Mesenchymal stem cell (in vitro differentiated cells and primary cell): ENCODE results near the gene LDB1.

Experiments
- DNase-seq: peaks from one replicate; pipeline ENCODE4 v3.0.0-alpha.2; 2013
- H2AFZ ChIP-seq: one replicate; pipeline ENCODE4 v1.6.1; 2013; ENCODE audit warnings: low read depth, mild to moderate bottlenecking, control low read depth, inconsistent platforms, low read length, moderate library complexity
- H2AK5ac ChIP-seq: 2 replicates; pipeline ENCODE4 v1.6.1; 2013; ENCODE audit warnings: low read length, moderate library complexity, mild to moderate bottlenecking, inconsistent platforms; ENCODE audit not compliant: severe bottlenecking
- H2BK120ac ChIP-seq: one replicate; pipeline ENCODE4 v1.6.1; 2013; ENCODE audit warnings: low read depth, mild to moderate bottlenecking, inconsistent platforms, low read length, moderate library complexity
- H2BK12ac ChIP-seq, 2 experiments: one replicate each; pipeline ENCODE4 v1.6.1; 2013; ENCODE audit warnings: inconsistent platforms in 2 of 2, low read length in 2 of 2, mild to moderate bottlenecking in 2 of 2, moderate library complexity in 2 of 2, control low read depth in 1 of 2
- H2BK15ac ChIP-seq: one replicate; pipeline ENCODE4 v1.6.1; 2013; ENCODE audit warnings: mild to moderate bottlenecking, low read depth, inconsistent platforms; ENCODE audit not compliant: poor library complexity, severe bottlenecking
- H2BK5ac ChIP-seq: 2 replicates; pipeline ENCODE4 v1.6.1; 2013; ENCODE audit warnings: low read depth, mild to moderate bottlenecking, low read length, control low read depth, inconsistent platforms; ENCODE audit not compliant: poor library complexity, severe bottlenecking
- H3K14ac ChIP-seq, 2 experiments: one replicate each; pipeline ENCODE4 v1.6.1; 2013; ENCODE audit warnings: inconsistent platforms in 2 of 2, low read length in 2 of 2, control low read depth in 1 of 2, mild to moderate bottlenecking in 1 of 2, moderate library complexity in 1 of 2
- H3K18ac ChIP-seq, 2 experiments: one replicate each; pipeline ENCODE4 v1.6.1; 2013; ENCODE audit warnings: inconsistent platforms in 2 of 2, low read length in 2 of 2, control low read depth in 1 of 2, low read depth in 1 of 2, mild to moderate bottlenecking in 1 of 2
- H3K23ac ChIP-seq, 2 experiments: one replicate each; pipeline ENCODE4 v1.6.1; 2013; ENCODE audit warnings: inconsistent platforms in 2 of 2, low read length in 2 of 2, mild to moderate bottlenecking in 2 of 2, moderate library complexity in 2 of 2, control low read depth in 1 of 2
- H3K27ac ChIP-seq: 2 replicates; pipeline ENCODE4 v1.5.1; 2013; ENCODE audit warnings: mild to moderate bottlenecking, moderate library complexity, low read length, control low read depth, inconsistent platforms; ENCODE audit not compliant: poor library complexity, severe bottlenecking
- H3K27me3 ChIP-seq, 2 experiments: 2 replicates each; pipeline versions ENCODE4 v1.6.1 to v1.7.0; 2013; ENCODE audit warnings: low read length in 2 of 2, mild to moderate bottlenecking in 2 of 2, moderate library complexity in 2 of 2, control low read depth in 1 of 2, inconsistent platforms in 1 of 2; ENCODE audit not compliant: control insufficient read depth in 1 of 2, insufficient read depth in 1 of 2
- H3K36me3 ChIP-seq, 2 experiments: 2 replicates each; pipeline versions ENCODE4 v1.6.1 to v1.7.0; 2013; ENCODE audit warnings: low read length in 2 of 2, control low read depth in 1 of 2, inconsistent platforms in 1 of 2, low read depth in 1 of 2, mild to moderate bottlenecking in 1 of 2; ENCODE audit not compliant: insufficient read depth in 2 of 2, control insufficient read depth in 1 of 2
- H3K4ac ChIP-seq, 2 experiments: one replicate each; pipeline ENCODE4 v1.6.1; 2013; ENCODE audit warnings: inconsistent platforms in 2 of 2, low read length in 2 of 2, mild to moderate bottlenecking in 2 of 2, moderate library complexity in 2 of 2, control low read depth in 1 of 2, low read depth in 1 of 2
- H3K4me1 ChIP-seq: 2 replicates; pipeline ENCODE4 v1.6.1; 2013; ENCODE audit warnings: low read depth, low read length, control low read depth; ENCODE audit not compliant: control insufficient read depth, insufficient read depth
- H3K4me2 ChIP-seq: 2 replicates; pipeline ENCODE4 v1.6.1; 2013; ENCODE audit warnings: low read length, mild to moderate bottlenecking, inconsistent platforms; ENCODE audit not compliant: poor library complexity, severe bottlenecking
- H3K4me3 ChIP-seq, 2 experiments: 2 replicates each; pipeline versions ENCODE4 v1.5.1 to v1.7.0; 2013; ENCODE audit warnings: low read length in 2 of 2, mild to moderate bottlenecking in 2 of 2, control low read depth in 1 of 2, low read depth in 1 of 2; ENCODE audit not compliant: insufficient read depth in 1 of 2
- H3K79me1 ChIP-seq: replicated peaks from 2 replicates; pipeline ENCODE4 v1.6.1; 2013; ENCODE audit warnings: mild to moderate bottlenecking, control low read depth, low read length, inconsistent platforms; ENCODE audit not compliant: poor library complexity, severe bottlenecking
- H3K9ac ChIP-seq: 2 replicates; pipeline ENCODE4 v1.7.0; 2013; ENCODE audit warnings: mild to moderate bottlenecking, low read length, moderate library complexity
- H3K9me3 ChIP-seq: 2 replicates; pipeline ENCODE4 v1.7.0; 2013; ENCODE audit warnings: mild to moderate bottlenecking, low read length; ENCODE audit not compliant: control insufficient read depth
- H4K8ac ChIP-seq: one replicate; pipeline ENCODE4 v1.6.1; 2013; ENCODE audit warnings: inconsistent platforms, mild to moderate bottlenecking, low read length, moderate library complexity
- H4K91ac ChIP-seq: one replicate; pipeline ENCODE4 v1.6.1; 2013; ENCODE audit warnings: mild to moderate bottlenecking, low read length, inconsistent platforms
- WGBS: methylation state at CpG from one replicate; pipeline ENCODE4 v1.1.7; 2013; ENCODE audit warnings: mixed read lengths; 5-methylcytosine and 5-hydroxymethylcytosine counted together

Gene LDB1

DNA sequence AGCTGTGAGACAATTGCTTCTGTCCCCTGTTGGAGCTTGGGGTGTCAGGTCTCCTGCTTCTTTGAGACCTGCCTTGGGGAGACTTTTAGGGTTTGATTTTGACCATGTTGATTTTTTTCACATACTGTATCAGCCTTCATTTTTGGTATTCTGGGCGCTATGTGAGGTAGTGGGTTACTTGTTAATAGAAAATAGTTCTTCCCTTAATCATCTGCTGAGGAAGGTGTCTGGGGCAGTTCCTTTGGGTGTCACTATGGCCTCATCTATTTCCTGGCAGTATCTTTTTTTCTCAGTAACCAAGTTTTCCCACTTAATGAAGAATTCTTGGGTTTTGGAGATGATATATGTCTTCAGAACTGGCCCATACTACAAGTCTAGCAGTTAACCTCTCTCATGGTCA is 27.4 kb upstream of the LDB1 start:
- no peak overlapping the region for H3K4me3 ChIP-seq
- no peak overlapping the region for H3K18ac ChIP-seq
- no peak overlapping the region for H3K4ac ChIP-seq
- peaks cover 11% of the 10 kb centered on the region for H3K4me1 ChIP-seq
- H2BK15ac ChIP-seq = no peak overlapping the region
- H3K27me3 ChIP-seq = no peaks in the 10 kb centered on the region
- H3K14ac ChIP-seq = no peak overlapping the region
- peak overlapping the region; percentile 42 for H3K27ac ChIP-seq
- no peak overlapping the region for H3K23ac ChIP-seq
- no peak overlapping the region for H3K9ac ChIP-seq
- H4K91ac ChIP-seq = no peak overlapping the region
- no peaks in the 10 kb centered on the region for H3K9me3 ChIP-seq
- H2AK5ac ChIP-seq = no peak overlapping the region
- H4K8ac ChIP-seq = no peak overlapping the region
- H3K79me1 ChIP-seq = peaks cover 40% of the 10 kb centered on the region
- WGBS = no CpG with 5 or more reads among the region's 1 CpG
- no peak overlapping the region for H2AFZ ChIP-seq
- no peak overlapping the region for H2BK120ac ChIP-seq
- peaks cover 60 to 75% of the 10 kb centered on the region in 2 experiments for H3K36me3 ChIP-seq
- DNase-seq = no peak
- no peak overlapping the region for H2BK12ac ChIP-seq
- H2BK5ac ChIP-seq = no peak overlapping the region
- no peak overlapping the region for H3K4me2 ChIP-seq

DNA sequence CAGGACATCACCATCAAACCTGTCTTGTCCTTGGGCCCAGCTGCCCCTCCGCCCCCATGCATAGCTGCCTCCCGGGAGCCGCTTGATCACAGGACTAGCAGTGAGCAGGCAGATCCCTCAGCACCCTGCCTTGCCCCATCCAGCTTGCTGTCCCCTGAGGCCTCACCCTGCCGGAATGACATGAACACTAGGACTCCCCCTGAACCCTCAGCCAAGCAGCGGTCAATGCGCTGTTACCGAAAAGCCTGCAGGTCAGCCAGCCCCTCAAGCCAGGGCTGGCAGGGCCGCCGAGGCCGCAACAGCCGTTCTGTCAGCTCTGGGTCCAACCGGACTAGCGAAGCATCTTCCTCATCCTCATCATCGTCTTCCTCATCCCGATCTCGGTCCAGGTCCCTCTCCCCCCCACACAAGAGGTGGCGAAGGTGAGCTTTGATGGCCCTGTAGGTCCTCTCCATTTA is 26.8 kb upstream of the LDB1 start:
- Histone ChIP-seq H3K27me3 (no peaks in the 10 kb centered on the region), H3K23ac (no peak overlapping the region), H3K4me3 (no peak overlapping the region), H3K4me2 (no peak overlapping the region), H2AFZ (no peak overlapping the region), H2BK5ac (peak overlapping the region; percentile 58), H3K4me1 (peaks cover 11% of the 10 kb centered on the region), H2AK5ac (no peak overlapping the region), H3K79me1 (peaks cover 40% of the 10 kb centered on the region), H3K36me3 (peaks cover 60 to 77% of the 10 kb centered on the region in 2 experiments), H3K9me3 (no peaks in the 10 kb centered on the region), H4K91ac (no peak overlapping the region), H3K27ac (peak overlapping the region; percentile 42), H3K4ac (no peak overlapping the region), H2BK15ac (no peak overlapping the region), H2BK120ac (no peak overlapping the region), H2BK12ac (no peak overlapping the region), H3K18ac (no peak overlapping the region), H3K14ac (no peak overlapping the region), H3K9ac (no peak overlapping the region), H4K8ac (peak overlapping the region; percentile 19)
- no peak for DNase-seq
- WGBS = 96% methylated on average over 17 of the region's 17 CpGs

DNA sequence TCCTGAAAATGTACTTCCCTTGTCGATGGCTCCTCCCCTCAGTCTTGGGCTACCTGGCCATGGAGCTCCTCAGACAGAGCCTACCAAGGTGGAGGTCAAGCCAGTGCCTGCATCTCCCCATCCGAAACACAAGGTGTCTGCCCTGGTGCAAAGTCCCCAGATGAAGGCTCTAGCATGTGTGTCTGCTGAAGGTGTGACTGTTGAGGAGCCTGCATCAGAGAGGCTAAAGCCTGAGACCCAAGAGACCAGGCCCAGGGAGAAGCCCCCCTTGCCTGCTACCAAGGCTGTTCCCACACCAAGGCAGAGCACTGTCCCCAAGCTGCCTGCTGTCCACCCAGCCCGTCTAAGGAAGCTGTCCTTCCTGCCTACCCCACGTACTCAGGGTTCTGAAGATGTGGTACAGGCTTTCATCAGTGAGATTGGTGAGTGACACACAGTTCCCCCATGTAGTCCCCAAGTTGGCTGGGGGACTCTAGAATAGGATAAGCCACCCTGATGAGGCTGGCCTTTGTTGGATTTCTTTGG is 21.5 kb upstream of the LDB1 start:
- WGBS = 97% methylated on average over 4 of the region's 4 CpGs
- peaks cover 72 to 82% of the 10 kb centered on the region in 2 experiments for H3K36me3 ChIP-seq

DNA sequence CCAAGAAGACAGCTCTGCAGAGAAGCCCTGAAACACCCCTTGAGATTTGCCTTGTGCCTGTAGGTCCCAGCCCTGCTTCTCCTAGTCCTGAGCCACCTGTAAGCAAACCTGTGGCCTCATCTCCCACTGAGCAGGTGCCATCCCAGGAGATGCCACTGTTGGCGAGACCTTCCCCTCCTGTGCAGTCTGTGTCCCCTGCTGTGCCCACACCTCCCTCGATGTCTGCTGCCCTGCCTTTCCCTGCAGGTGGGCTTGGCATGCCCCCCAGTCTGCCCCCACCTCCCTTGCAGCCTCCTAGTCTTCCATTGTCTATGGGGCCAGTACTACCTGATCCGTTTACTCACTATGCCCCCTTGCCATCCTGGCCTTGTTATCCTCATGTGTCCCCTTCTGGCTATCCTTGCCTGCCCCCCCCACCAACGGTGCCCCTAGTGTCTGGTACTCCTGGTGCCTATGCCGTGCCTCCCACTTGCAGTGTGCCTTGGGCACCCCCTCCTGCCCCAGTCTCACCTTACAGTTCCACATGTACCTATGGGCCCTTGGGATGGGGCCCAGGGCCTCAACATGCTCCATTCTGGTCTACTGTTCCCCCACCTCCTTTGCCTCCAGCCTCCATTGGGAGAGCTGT is 20.9 kb upstream of the LDB1 start:
- no peak overlapping the region for H3K9ac ChIP-seq
- peak overlapping the region; percentile 41 for H2BK15ac ChIP-seq
- H3K9me3 ChIP-seq = no peaks in the 10 kb centered on the region
- no peak overlapping the region for H3K4ac ChIP-seq
- no peak overlapping the region for H3K14ac ChIP-seq
- peaks cover 66 to 76% of the 10 kb centered on the region in 2 experiments for H3K36me3 ChIP-seq
- no peak overlapping the region for H4K91ac ChIP-seq
- H3K4me1 ChIP-seq = peaks cover 8% of the 10 kb centered on the region
- WGBS = 96% methylated on average over 5 of the region's 5 CpGs
- no peak overlapping the region for H3K4me2 ChIP-seq
- no peak for DNase-seq
- no peak overlapping the region for H2BK120ac ChIP-seq
- no peaks in the 10 kb centered on the region for H3K27me3 ChIP-seq
- peak overlapping the region; percentile 73 for H4K8ac ChIP-seq
- H2BK5ac ChIP-seq = no peak overlapping the region
- H3K79me1 ChIP-seq = peaks cover 35% of the 10 kb centered on the region
- no peak overlapping the region for H3K23ac ChIP-seq
- H2BK12ac ChIP-seq = no peak overlapping the region
- no peak overlapping the region for H2AFZ ChIP-seq
- H3K4me3 ChIP-seq = no peak overlapping the region
- no peak overlapping the region for H2AK5ac ChIP-seq
- no peak overlapping the region for H3K27ac ChIP-seq
- no peak overlapping the region for H3K18ac ChIP-seq

More for the DNA sequence above, 21.5 kb upstream of the LDB1 start:
- Histone ChIP-seq H4K91ac (no peak overlapping the region), H2AK5ac (no peak overlapping the region), H3K79me1 (peaks cover 40% of the 10 kb centered on the region), H3K4me1 (peaks cover 6% of the 10 kb centered on the region), H3K4me3 (no peak overlapping the region), H2AFZ (no peak overlapping the region), H3K23ac (no peak overlapping the region), H3K18ac (no peak overlapping the region), H3K4me2 (no peak overlapping the region), H3K27me3 (no peaks in the 10 kb centered on the region), H2BK12ac (no peak overlapping the region), H2BK120ac (no peak overlapping the region), H2BK5ac (no peak overlapping the region), H2BK15ac (no peak overlapping the region), H4K8ac (no peak overlapping the region), H3K14ac (no peak overlapping the region), H3K9ac (no peak overlapping the region), H3K4ac (no peak overlapping the region), H3K27ac (no peak overlapping the region), H3K9me3 (no peaks in the 10 kb centered on the region)
- no peak for DNase-seq
